ENCODE measurements around the gene CCL8. TPM values are rescaled to one million over a fixed set of nuclear protein-coding genes. Genes with fewer than 3 reads are reported as not detected.

The CCL8 gene
- total and polyA plus RNA-seq, 4 donors = 0.26 to 7.6 (median 0.72) TPM

DNA sequence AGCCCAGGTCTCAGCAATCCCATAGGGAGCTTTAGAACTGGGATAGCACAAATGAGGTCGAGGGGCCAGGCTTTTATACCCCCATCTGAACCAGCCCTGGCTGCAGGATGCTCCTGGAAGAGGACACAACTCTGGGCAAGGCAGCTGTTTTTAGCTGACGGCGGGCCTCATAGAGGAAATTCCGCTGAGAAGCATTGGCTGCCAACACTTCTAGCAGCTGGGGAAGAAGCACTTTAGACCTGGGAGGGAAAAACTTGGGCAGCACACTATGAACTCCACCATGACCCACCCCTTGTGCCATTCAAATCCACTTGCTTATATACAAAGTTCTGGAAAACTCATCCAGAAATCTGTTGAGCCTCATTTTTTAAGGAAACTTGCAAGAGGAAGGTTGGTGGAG lies 28.6 kb upstream of the CCL8 start:
- Histone ChIP-seq H3K4me1 (ENCODE audit: control insufficient read depth in 5 of 5, insufficient read depth in 5 of 5, low read length in 5 of 5) (peaks cover 0 to 2% (median 0%) of the 10 kb centered on the region in 5 donors), H3K9me3 (ENCODE audit: control insufficient read depth in 4 of 4, insufficient read depth in 3 of 4, low read length in 3 of 4) (no peaks in the 10 kb centered on the region), H3K4me3 (no peak overlapping the region), H3K36me3 (ENCODE audit: control insufficient read depth in 4 of 4, insufficient read depth in 4 of 4, low read length in 4 of 4) (no peaks in the 10 kb centered on the region), H3K27ac (ENCODE audit: low read depth in 1 of 2, low read length in 1 of 2) (no peak overlapping the region), H3K27me3 (ENCODE audit: control insufficient read depth in 3 of 3, insufficient read depth in 3 of 3, low read length in 2 of 3) (peaks cover 0 to 2% (median 0%) of the 10 kb centered on the region in 3 donors), H3K9ac (ENCODE audit: insufficient read depth in 1 of 2, low read length in 2 of 2) (no peak overlapping the region)
- WGBS, 2 donors = 72 to 73% methylated on average over 4 of the region's 4 CpGs
- DNase-seq (peak in 1 of 3 donors; percentile 22), ATAC-seq (ENCODE audit: insufficient read depth, low FRiP score) (no peak)
- no peak for TF ChIP-seq CTCF (IDR thresholded peaks at IDR 0.05; ENCODE audit: control extremely low read depth, extremely low read depth)

DNA sequence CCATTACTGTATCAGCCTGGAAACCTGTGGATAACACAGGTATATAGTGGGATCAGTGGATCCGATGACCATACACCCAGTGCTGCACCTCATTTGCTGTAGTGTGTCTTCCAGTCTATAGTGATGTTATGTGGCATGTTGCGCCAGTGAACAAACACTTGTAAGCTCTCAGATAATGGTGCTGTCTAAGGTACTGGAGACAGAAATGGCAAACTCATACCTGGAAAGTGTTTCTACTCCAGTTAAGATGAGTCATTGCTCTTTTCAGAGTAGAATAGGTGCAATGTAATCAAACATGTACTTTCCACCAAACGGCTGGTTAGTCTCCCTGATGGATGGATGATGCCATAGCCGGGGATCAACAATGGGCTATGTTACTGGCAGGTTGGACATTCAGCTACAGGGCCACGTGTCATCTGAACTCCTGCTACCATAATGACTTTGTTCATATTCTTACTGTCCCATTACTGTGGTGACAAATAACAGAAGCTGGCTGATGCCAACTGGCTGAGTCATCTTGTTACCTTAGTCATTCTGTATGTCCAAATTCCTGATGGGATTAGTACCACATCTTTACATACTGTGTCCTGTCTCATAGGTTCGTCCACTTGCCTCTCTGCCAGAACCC lies 27.4 kb upstream of the CCL8 start:
- no peaks in the 10 kb centered on the region for H3K36me3 ChIP-seq (ENCODE audit: control insufficient read depth in 4 of 4, insufficient read depth in 4 of 4, low read length in 4 of 4)
- ATAC-seq (ENCODE audit: insufficient read depth, low FRiP score) (no peak), DNase-seq (no peak)
- no peak overlapping the region for H3K4me3 ChIP-seq
- no peak overlapping the region for H3K9ac ChIP-seq (ENCODE audit: insufficient read depth in 1 of 2, low read length in 2 of 2)
- H3K27me3 ChIP-seq (ENCODE audit: control insufficient read depth in 3 of 3, insufficient read depth in 3 of 3, low read length in 2 of 3) = peaks cover 0 to 2% (median 0%) of the 10 kb centered on the region in 3 donors
- 89 to 94% methylated on average over 6 of the region's 6 CpGs for WGBS, 2 donors
- no peak for TF ChIP-seq CTCF (IDR thresholded peaks at IDR 0.05; ENCODE audit: control extremely low read depth, extremely low read depth)
- H3K27ac ChIP-seq (ENCODE audit: low read depth in 1 of 2, low read length in 1 of 2) = no peak overlapping the region
- no peaks in the 10 kb centered on the region for H3K4me1 ChIP-seq (ENCODE audit: control insufficient read depth in 5 of 5, insufficient read depth in 5 of 5, low read length in 5 of 5)
- H3K9me3 ChIP-seq (ENCODE audit: control insufficient read depth in 4 of 4, insufficient read depth in 3 of 4, low read length in 3 of 4) = no peaks in the 10 kb centered on the region

DNA sequence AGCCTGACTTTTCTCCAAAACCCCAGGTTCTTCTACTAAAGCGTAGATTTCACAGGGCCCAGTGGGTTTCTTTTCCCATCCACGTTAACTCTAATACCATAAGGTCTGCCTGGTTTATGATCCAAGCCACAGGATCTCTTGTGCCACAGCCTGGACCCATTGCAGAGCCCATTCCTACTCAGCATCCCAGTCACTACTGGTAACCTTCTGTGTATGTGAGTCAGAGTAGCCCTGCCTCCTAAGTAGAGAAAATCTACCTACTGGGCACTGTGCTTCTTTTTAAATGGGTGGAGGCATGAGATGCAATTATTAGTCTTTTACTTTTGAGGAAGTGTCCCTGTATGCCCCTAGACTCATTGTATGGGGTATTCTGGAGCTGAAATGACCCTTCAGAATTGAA lies 20.2 kb upstream of the CCL8 start:
- Histone ChIP-seq H3K9me3 (ENCODE audit: control insufficient read depth in 4 of 4, insufficient read depth in 3 of 4, low read length in 3 of 4) (no peaks in the 10 kb centered on the region), H3K27me3 (ENCODE audit: control insufficient read depth in 3 of 3, insufficient read depth in 3 of 3, low read length in 2 of 3) (no peaks in the 10 kb centered on the region), H3K4me3 (no peak overlapping the region), H3K36me3 (ENCODE audit: control insufficient read depth in 4 of 4, insufficient read depth in 4 of 4, low read length in 4 of 4) (no peaks in the 10 kb centered on the region), H3K9ac (ENCODE audit: insufficient read depth in 1 of 2, low read length in 2 of 2) (no peak overlapping the region), H3K4me1 (ENCODE audit: control insufficient read depth in 5 of 5, insufficient read depth in 5 of 5, low read length in 5 of 5) (peaks cover 0 to 7% (median 0%) of the 10 kb centered on the region in 5 donors), H3K27ac (ENCODE audit: low read depth in 1 of 2, low read length in 1 of 2) (no peak overlapping the region)
- ATAC-seq (ENCODE audit: insufficient read depth, low FRiP score) = no peak
- DNase-seq = no peak
- WGBS, 2 donors = 97 to 98% methylated on average over 2 of the region's 2 CpGs
- no peak for TF ChIP-seq CTCF (IDR thresholded peaks at IDR 0.05; ENCODE audit: control extremely low read depth, extremely low read depth)

Data from lung (tissue), 12 donors.